ENCODE measurements around the gene FPR2.

FPR2 gene

GRCh38 chr19:51727349-51727880 is 33.6 kb upstream of the FPR2 start:
- no peak for TF ChIP-seq CTCF (conservative IDR thresholded peaks at IDR 0.05; ENCODE audit: low read depth, low read length)

GRCh38 chr19:51729781-51730180 is 31.2 kb upstream of the FPR2 start:
- no peak for TF ChIP-seq CTCF (conservative IDR thresholded peaks at IDR 0.05; ENCODE audit: low read depth, low read length)
- H3K4me3 ChIP-seq (IDR thresholded peaks at IDR 0.05; ENCODE audit: insufficient read depth, low read depth, low read length): no peak overlapping the region
- H3K4me1 ChIP-seq (ENCODE audit: low read depth, poor library complexity, severe bottlenecking): no peaks in the 10 kb centered on the region
- no peaks in the 10 kb centered on the region for H4K20me1 ChIP-seq (ENCODE audit: insufficient read depth)
- H3K27ac ChIP-seq: no peak overlapping the region
- no peak overlapping the region for H3K4me2 ChIP-seq
- H3K27me3 ChIP-seq (ENCODE audit: insufficient read depth, low read depth): no peaks in the 10 kb centered on the region
- no peaks in the 10 kb centered on the region for H3K36me3 ChIP-seq (ENCODE audit: insufficient read depth)
- no peaks in the 10 kb centered on the region for H3K79me2 ChIP-seq (ENCODE audit: insufficient read depth, low read depth)
- H2AFZ ChIP-seq (ENCODE audit: low read depth): no peak overlapping the region
- H3K9ac ChIP-seq: no peak overlapping the region

More at GRCh38 chr19:51727349-51727880, 33.6 kb upstream of the FPR2 start:
- no peak overlapping the region for H3K9ac ChIP-seq
- H3K27me3 ChIP-seq (ENCODE audit: insufficient read depth, low read depth): no peaks in the 10 kb centered on the region
- no peaks in the 10 kb centered on the region for H3K79me2 ChIP-seq (ENCODE audit: insufficient read depth, low read depth)
- no peaks in the 10 kb centered on the region for H3K36me3 ChIP-seq (ENCODE audit: insufficient read depth)
- H3K4me1 ChIP-seq (ENCODE audit: low read depth, poor library complexity, severe bottlenecking): no peaks in the 10 kb centered on the region
- H3K27ac ChIP-seq: no peak overlapping the region
- no peaks in the 10 kb centered on the region for H4K20me1 ChIP-seq (ENCODE audit: insufficient read depth)
- no peak overlapping the region for H3K4me3 ChIP-seq (IDR thresholded peaks at IDR 0.05; ENCODE audit: insufficient read depth, low read depth, low read length)
- H3K4me2 ChIP-seq: no peak overlapping the region
- H2AFZ ChIP-seq (ENCODE audit: low read depth): no peak overlapping the region

- Histone ChIP-seq H3K36me3 (ENCODE audit: insufficient read depth) (no peaks in the 10 kb centered on the region), H2AFZ (ENCODE audit: low read depth) (no peak overlapping the region), H3K79me2 (ENCODE audit: insufficient read depth, low read depth) (no peaks in the 10 kb centered on the region), H3K27me3 (ENCODE audit: insufficient read depth, low read depth) (no peaks in the 10 kb centered on the region), H3K4me1 (ENCODE audit: low read depth, poor library complexity, severe bottlenecking) (no peaks in the 10 kb centered on the region), H4K20me1 (ENCODE audit: insufficient read depth) (no peaks in the 10 kb centered on the region), H3K4me2 (no peak overlapping the region), H3K9ac (no peak overlapping the region), H3K4me3 (IDR thresholded peaks at IDR 0.05; ENCODE audit: insufficient read depth, low read depth, low read length) (no peak overlapping the region), H3K27ac (no peak overlapping the region)
- TF ChIP-seq CTCF (conservative IDR thresholded peaks at IDR 0.05; ENCODE audit: low read depth, low read length): no peak
Observed at GRCh38 chr19:51733742-51734522, 27.0 kb upstream of the FPR2 start.

GRCh38 chr19:51735759-51736449 is 25.1 kb upstream of the FPR2 start:
- Histone ChIP-seq H3K9ac (no peak overlapping the region), H2AFZ (ENCODE audit: low read depth) (no peak overlapping the region), H3K4me2 (no peak overlapping the region), H3K36me3 (ENCODE audit: insufficient read depth) (no peaks in the 10 kb centered on the region), H3K27ac (no peak overlapping the region), H3K27me3 (ENCODE audit: insufficient read depth, low read depth) (no peaks in the 10 kb centered on the region), H3K4me1 (ENCODE audit: low read depth, poor library complexity, severe bottlenecking) (no peaks in the 10 kb centered on the region), H4K20me1 (ENCODE audit: insufficient read depth) (no peaks in the 10 kb centered on the region), H3K4me3 (IDR thresholded peaks at IDR 0.05; ENCODE audit: insufficient read depth, low read depth, low read length) (no peak overlapping the region), H3K79me2 (ENCODE audit: insufficient read depth, low read depth) (no peaks in the 10 kb centered on the region)
- no peak for TF ChIP-seq CTCF (conservative IDR thresholded peaks at IDR 0.05; ENCODE audit: low read depth, low read length)
